Hematopoietic multipotent progenitor cell treated with erythropoietin and hydrocortisone succinate and interleukin-3 and kit ligand, for 8 days (in vitro differentiated cells): ENCODE measurements around the gene TTC6.

ENCODE experiments used
- DNase-seq: peaks from one replicate; pipeline ENCODE4 v3.0.0-alpha.2; 2015

The TTC6 gene

DNA sequence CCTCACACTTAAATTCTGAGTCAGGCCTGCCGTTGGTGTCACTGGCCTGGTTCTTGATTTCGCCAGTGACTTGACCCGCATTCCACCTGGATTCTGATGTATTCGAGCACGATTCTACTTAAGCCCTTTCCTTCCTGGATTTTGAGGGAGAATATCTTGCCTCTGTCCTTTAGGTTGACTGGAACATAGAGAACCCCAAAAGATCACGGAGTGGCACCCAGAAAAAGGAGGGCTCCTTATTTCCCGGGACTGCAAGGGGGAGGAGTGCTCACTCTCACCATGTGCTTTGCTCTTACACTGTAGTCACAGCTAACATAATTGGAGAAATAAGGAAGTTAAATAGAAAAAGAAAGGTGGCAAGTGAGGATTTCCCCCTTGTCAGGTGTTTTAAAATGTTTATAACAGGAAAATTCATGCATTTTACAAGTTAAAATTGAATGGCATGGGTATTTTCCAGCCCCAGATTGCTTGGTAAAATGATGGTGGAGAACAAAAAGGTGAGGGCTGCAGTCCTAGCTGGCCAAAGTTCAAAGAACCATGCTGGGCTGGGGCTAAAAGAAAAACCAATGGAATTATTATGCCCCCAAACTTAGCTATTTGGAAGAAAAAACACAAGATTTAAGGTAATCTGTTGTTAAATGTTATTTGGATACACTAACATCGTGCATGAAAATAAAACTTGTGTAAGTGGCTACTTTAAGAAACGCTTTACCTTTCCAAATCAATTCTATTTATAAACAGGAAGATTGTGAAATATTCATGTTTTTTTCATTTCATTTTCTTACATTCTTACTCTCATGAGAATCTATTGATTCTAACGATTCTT, 9.2 kb upstream of the TTC6 start:
- no peak for DNase-seq

DNA sequence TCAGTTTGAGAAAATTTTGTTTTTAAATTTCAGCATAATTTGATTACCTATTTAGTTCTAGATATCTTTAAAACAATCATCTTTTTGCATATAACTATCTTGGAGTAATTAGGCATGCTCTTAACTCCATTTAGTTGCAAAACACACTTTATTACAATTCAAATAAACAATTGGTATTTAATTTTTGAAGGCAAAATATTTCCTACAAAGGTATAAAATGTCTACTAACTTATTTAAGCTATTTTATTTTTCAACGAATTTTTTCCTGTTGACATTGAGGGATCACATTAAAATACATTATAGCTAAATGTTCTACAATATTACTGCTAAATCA, 8.7 kb upstream of the TTC6 start:
- DNase-seq, result no peak

DNA sequence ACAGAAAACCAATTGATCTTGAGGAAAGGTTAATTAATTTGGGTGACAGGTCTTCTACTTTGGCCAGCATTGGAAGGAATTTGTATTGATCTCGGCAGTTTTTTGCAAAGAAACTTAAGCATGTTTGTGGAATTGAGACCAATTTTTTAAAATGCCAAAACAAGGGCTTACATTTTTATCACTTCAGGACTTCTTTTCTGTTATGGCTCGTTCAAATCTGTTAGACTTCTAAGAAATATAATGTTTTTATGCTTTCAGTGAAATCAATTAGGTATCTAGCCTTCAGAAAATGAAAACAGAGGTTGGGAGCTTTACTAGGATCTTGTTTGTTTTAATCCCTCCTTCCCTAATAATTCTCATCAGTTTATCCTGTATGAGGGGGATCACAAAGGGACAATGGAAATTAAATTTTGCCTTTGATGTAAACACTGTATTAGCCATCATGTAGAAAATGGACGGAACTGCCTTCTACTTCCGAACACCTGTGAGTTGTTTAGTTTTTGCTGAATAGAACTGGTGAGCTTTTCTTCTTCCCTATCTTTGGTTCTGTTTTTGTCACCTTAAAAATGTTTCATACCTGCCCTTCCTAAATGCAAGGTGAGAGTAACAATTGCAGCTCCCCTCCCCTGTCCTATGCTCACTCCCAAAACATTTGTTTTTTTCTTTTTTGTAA, 8.2 kb upstream of the TTC6 start:
- DNase-seq, result no peak

DNA sequence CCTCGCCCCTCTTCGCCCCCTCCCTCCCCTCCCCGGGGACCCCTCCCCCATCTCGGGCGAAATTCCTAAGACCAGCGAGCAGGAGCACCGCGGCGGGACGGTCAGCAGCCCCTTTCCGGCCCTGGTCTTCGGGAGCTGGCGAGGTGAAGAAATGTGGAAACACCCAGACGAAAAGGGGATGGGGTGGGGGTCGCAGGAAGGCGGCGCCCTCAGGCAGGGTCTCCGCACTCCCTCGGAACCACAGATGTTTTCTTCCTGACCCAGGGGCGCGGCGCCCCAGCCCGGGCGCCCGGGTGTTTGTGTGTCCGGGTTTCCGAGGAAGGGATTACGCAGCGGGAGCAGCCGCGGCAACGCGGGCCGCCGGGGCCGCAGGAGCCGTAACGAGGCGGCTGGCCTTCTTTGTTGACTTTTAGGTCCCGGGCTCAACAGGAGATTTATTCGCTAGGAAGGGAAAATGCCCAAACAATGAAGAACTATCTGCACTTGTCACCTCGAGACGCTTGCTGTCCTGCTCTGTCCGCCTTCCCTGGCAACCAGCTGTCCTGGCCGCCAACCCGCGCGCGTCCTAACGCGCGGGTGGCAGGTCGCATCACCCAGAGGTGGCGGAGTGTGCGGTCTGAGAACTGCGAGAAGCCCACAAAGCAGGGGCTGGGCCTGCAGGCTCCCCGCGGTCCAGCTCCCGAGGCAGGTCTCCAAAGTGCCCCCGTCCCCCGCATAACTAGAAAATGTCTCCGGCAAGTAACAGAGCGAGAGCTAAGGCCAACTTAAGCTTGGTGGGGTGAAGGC, 7.4 kb upstream of the TTC6 start:
- no peak for DNase-seq

DNA sequence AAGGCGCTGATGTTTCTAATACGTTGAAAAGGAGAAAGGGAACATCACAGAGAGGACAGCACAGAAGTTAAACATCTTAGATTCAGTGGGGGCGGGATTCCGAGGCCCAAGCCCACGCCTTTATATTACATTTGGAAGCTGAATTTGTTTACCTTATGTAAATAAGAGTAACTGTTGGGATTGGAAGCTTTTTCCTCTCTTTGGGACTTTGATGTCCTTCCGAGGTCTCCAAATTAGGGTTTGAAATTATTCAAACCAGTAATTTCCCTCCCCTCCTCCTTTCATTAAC, 6.8 kb upstream of the TTC6 start:
- DNase-seq, result no peak

DNA sequence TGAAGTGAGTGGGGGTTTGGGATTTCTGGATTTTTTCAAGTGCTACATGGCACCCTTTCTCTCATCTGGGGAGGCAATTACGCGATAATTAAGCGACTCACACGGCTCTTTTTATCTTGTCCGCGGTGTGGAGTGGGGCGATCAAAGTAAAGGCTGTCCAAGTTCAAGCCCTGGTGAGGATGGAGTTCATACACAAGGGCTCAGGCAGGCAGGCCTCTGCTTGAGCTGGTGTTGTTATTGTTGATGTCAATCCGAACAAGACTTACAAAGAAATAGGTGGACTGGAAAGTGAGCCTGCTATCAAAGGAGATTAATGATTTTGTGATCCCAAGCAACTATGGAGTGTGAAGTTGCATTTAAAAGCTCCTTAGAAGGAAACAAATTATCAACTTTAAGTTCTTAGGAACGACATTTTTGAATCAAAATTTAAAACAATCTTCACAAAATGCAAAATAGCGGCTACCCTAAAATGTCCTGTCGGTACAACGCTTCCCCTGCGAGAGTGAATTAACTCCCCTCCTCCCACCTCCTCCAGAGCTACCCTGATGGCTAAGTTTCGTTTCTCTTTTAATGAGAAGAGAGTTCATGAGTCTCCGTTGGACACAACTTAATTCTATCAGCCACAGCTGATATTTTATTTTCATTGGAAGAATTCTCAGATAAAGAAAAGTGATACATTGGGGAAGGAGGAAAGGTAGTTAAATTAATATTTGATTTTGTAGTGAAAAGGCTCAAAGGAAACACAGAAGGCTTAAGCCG, 6.3 kb upstream of the TTC6 start:
- no peak for DNase-seq

DNA sequence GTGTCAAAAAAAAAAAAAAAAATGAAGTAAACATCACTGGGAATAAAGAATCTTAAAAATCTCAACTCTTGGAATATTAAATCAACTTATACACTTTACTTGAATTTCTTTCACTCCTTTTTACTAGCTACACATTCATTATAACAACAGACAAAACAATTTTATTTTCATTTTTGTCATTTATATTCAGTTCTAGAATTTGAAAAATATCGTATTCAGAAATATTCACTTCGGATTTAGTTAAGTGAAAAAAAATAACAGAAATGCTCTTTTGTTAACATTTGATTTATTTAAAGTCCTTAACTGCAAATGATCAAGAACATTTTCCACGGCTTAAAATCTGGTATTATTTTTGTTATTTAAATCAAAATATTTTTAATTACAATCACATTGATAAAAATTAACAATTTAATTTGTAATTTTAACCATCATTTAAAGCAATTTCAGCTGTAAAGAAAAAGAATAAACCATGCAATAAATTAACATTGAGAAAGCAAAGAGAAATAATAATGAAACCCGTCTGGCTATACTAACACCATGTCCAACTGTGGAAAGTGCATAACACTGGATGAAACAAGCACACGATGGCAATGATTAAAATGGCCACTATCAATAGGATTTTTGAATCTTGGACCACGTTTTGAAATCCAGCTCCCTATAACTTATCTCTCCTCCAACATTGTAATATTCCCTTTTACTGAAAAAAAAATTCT, 5.6 kb upstream of the TTC6 start:
- DNase-seq, result no peak

DNA sequence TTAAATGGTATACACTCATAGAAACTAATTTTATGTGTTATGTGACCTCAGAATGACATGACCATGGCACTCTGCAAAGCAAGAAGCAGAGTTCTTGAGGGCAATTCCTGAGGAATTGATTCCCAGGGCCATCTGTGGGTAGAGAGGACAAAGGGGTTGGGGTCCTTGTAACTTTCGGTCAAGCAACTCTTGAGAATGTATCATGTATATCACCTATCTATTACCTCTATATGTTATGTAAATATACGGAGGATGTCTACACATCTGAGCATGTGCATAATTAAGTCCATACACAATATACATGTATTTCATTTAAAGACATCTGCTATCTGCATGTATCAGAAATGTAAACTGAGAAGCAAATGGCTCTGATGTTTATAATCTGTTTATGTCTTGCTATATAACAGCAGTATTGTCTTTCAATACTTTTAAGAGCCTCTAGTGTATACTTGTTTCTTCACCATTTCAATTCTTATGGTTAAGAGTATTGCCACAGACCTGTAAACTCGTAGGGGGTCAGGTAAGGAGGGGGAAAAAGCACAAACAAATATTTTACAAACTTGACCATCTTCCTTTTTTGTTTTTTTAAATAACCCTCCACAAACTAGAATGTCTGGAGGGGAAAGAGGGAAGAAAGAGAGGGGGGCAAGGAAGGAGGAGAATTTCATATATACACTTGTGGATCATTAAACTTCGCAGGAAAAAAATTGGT, 4.8 kb upstream of the TTC6 start:
- DNase-seq, result no peak

DNA sequence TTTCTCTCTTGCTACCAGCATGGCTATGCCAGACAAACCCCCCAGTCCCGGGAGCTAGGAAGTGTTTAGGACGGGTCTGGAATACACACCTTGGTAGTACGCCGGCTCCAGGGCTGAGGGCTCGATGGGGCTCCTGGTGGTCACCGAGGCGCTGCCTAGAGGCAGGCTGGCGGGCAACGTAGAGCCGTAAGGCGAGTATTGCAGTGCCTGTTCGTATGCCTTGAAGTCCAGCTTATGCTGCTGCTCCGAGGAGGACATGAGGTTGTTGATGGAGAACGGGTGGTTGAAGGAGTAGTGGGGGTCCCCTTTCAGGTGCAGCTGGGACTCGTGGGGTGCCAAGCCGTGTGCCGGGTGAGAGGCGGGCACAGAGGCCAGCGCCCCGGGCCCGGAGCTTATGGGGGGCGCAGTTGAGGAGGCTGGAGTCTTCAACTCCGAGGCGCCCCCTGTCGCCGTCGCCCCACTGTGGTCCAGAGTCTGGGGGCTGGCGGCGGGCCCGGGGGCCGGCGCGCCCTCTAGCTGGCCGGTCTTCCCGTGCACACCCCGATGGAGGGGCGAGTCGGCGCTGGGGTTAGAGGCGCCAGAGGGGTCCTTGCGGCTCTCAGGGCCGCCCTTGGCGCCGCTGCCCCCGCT, 4.0 kb upstream of the TTC6 start:
- no peak for DNase-seq

DNA sequence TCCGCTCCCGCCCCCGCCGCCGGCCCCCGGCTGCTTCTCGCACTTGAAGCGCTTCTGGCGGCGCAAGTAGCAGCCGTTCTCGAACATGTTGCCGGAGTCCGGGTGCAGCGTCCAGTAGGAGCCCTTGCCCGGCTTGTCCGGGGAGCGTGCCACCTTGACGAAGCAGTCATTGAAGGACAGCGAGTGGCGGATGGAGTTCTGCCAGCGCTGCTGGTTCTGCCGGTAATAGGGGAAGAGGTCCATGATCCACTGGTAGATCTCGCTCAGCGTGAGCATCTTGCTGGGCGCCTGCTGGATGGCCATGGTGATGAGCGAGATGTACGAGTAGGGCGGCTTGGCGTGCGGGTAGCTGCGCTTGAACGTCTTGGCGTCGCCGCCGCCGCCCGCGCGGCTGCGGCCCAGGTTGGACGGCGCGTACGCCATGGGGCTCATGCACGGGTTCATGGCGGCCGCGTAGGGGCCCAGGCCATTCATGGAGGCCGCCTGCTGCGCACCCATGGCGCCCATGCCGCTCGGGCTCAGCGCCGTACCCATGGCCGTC, 3.4 kb upstream of the TTC6 start:
- DNase-seq, result no peak

DNA sequence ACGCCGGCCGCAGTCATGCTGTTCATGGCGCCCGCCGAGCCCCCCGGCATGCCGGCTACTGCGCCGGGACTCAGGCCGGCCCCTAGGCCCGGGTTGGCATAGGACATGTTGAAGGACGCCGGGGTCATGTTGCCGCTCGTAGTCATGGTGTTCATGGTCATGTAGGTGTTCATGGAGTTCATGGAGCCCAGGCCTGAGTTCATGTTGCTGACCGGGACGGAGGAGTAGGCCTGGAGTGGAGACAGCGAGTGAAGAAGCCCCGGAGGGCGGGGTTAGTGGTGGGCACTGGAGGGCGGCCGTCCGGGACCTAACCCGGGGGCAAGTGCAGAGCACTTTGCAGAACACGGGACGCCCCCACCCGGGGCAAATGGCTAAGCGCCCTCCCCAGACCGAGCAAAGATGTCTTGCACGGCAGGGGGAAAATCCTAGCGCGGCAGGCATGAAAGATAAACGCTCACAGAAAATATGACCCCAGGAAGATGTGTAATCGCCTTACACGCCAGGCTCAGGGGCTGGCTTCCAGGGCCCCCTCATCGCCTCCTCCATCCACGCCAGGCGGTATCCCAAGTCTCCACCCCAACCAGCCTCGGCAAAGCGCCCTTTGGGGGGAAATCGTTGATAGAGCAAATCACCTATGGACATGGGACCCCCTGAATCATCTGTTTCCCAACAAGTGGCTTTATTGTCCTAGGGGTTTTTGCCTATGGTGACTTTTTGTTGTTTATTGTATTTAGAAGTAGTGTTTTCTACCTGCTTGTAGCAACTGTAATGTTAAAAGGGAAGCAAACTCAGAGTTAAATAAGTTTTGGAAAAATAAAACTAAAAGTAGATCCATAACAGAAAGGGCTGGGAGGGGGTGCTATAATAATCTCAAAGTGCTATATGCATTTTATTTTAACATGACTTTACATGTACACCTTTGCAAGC, 2.7 kb upstream of the TTC6 start:
- no peak for DNase-seq

DNA sequence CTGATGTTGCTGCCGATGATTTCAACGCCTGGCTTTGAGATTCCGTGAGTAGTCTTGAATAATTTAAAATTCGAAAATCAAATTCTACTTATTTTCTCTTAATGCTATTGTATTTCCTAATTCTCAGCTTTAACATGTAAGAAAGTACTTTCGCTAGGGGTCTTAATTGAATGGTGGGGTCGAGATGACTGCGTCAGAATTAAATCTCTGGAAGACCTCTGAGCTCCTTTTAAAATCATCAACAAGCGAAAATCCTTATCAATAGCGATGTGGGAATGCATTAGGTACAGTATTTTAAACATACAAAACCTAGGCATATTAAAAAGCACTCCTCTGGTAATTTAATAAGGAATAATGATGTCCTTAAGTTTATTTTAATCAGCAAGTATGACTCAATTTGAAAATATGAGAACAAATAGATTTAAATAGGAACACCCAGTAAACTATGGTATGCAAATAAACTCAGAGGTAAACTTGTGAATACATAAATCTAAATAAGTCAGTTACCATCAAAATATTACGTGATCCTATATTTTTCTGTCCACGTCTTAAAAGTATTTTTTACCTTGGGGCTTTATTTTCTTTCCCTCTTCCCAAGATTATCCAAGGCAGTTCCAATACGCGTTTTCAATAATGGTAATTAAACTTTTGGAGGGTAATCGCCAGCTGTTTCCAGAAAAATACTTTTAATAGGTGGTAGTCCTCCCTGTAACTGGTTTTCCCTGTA, 1.8 kb upstream of the TTC6 start:
- no peak for DNase-seq

DNA sequence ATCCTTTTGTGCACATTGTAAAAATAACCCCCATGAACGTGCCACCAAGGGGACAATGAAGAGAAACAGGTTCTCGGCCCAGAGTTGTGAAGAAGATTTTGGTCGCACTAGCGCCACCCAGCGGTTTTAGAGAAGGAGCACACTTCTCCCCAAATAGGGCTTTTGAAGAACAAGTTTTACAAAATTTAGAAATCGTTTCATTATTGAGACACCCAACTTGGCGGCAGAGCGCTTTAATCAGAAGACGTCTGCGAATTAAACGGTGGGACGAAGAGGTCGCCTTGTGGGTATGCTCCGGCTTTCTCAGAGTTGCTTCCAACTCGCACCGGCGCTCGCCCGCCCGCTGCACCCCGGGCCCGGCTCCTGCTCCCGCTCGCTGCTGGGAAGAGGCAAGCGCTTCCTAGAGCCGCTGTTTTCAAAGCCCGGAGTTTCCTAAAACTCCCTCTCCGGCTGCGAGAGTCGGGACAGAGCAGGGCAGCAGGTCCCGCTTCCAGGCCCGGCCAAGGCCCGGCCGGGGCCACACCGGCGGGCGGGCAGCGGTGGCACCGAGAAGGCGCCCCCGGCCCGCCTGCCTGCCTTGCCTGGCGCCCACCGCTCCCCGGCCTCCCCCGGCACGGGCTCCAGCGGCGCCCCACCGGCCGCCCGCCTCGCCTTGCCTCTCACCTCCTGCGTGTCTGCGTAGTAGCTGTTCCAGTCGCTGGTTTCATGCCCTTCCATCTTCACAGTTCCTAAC, 1.0 kb upstream of the TTC6 start:
- DNase-seq, result peak; percentile 89

DNA sequence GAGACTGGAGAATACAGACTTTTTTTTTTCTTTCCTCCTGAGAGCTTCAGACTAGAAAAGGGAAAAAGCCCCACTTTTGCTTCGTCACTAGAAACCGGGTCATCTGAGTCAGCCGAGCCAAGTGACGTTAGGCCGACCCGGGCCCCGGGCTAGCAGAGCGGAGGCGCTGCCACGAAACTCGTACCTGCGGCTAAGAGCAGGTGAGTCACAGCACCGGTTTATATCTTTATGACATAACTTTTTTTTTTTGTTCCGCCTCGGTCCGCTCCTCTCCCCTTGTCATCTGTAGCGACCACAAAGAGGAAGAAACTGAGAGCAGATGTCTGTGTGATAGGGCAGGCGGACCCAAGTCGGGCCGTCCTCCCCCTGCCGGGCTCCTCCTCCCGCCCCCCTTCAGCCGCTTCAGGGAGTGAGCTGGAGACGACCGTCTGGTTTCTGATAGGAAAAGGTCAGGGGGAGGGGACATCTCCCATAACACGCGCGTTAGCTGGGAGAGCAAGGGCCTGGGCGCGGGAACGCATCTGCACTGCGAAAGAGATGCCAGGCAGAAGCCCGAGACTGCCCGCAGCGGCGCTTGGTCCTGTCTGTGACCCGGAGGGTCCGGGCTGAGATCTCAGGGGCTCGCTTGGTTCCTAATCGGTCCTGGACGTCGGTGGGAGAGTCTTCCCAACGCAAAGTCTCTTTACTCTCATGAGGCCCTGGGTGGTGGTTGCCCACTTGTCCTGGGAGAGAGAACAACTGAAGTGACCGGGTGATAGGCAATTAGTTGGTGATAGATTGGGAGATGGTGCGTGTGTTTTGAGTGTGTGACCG, 586 bp downstream of the TTC6 start:
- peak; percentile 34 for DNase-seq

DNA sequence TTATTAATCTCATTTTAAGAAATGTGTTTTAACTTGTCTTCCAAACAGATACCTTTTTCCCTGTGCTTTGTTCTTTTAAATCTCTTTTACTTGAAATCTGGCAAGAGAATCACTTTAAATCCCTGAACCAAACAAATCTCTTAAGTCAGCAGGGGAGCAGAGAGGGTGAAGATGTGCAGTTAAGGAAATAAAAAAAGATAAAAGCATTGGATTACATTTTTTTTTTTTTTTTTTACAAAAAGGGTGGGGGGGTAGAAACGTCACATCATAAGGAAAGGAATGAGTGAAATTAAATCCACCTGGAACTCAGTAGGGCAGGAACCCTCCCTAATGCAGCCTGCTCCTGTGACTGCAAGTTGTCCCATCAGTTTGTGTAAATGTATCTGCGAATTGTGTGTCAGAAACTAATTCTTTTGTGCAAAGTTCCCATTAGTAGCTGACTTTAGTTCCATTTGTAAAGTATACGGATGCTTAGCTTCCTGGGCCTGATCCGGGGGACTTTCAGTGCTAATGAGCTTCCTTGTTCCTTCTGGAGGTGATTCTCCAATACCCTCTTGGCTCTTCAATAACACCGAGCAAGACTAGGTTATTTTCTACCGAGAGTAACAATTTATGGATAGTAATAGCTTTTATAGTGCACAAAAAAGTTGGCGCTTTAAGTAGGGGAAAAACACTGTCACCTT, 1.5 kb downstream of the TTC6 start:
- no peak for DNase-seq

DNA sequence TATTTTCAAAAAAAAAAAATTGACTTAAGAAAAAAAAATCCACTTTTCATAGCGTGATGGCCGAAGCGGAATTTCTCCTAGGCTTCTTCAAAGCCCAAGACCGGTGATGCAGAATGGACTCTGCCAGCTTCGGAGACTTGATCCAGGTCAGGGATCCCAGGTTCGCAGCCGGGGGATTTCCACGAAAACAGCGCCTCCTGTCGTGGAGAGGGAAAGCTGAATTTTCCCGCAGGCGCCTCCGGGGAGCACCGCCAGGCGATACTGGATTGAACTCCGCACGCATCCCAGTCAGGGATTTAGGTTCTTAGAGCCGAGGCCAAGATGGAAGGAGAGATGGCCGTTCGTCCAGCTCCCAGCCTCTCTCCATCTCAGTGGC, 2.1 kb downstream of the TTC6 start:
- DNase-seq, result no peak
